ENCODE measurements around the gene SGCD.

DNA sequence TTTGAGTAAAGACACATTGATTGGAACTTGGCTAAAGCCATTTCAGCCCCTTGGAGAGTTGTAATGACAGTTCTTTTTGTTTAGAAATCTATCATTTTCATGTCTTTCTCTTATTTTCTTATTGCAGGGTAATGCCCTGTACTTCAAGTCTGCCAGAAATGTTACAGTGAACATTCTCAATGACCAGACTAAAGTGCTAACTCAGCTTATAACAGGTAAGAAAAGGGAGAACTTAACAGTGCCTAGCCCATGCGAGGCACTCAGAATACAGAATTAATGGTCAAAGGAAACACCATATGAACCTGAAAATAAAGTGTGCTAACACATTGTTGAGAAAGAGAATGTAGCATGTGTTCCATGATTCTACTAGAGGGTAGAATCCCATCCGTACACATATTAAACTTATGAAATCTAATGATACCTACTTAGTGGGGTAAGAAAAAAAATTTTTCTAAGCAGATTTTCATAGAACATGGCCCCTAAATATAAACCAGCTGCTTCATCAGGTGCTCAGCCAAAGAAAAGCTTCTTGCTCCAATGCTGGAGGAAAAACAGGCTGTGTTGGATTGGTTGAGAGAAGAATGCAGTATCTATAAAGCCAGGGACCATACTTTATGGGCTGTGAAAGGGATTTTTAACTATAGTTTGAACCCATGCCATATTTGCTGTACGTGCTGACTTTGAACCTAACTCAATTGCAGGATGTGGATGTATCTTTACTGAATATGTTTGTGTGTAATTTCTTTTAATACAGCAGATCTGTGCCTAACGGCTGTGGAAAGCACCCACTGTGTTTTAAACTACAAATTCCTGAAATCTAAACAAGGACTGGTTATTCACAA lies 262.4 kb downstream of the SGCD start:
- TF ChIP-seq POLR2A (IDR thresholded peaks at IDR 0.05): no peak
- TF ChIP-seq, protein P1, sequence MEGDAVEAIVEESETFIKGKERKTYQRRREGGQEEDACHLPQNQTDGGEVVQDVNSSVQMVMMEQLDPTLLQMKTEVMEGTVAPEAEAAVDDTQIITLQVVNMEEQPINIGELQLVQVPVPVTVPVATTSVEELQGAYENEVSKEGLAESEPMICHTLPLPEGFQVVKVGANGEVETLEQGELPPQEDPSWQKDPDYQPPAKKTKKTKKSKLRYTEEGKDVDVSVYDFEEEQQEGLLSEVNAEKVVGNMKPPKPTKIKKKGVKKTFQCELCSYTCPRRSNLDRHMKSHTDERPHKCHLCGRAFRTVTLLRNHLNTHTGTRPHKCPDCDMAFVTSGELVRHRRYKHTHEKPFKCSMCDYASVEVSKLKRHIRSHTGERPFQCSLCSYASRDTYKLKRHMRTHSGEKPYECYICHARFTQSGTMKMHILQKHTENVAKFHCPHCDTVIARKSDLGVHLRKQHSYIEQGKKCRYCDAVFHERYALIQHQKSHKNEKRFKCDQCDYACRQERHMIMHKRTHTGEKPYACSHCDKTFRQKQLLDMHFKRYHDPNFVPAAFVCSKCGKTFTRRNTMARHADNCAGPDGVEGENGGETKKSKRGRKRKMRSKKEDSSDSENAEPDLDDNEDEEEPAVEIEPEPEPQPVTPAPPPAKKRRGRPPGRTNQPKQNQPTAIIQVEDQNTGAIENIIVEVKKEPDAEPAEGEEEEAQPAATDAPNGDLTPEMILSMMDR (IDR thresholded peaks at IDR 0.05): no peak
